Measurements from ENCODE around the gene PKP4.

Gene PKP4

DNA sequence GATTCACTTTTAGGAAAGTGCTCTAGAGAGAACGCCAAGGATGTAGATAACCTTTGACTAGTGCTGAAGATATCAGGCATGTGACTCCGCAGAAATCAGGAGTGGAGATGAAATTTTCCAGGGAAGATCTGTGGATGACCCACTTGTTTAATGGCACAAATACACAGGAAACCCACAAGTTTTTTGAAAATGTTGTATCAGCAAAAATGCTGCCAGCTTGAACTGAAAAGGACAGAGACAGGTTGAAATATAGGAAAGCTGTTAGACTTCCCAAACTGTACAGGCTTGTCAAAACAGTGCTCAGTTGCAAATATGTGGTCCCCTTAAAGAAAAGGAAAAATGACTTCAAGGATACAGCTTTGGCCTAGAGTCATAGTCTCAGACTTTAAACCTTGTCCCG, 96.5 kb downstream of the PKP4 start:
- no peak for DNase-seq

DNA sequence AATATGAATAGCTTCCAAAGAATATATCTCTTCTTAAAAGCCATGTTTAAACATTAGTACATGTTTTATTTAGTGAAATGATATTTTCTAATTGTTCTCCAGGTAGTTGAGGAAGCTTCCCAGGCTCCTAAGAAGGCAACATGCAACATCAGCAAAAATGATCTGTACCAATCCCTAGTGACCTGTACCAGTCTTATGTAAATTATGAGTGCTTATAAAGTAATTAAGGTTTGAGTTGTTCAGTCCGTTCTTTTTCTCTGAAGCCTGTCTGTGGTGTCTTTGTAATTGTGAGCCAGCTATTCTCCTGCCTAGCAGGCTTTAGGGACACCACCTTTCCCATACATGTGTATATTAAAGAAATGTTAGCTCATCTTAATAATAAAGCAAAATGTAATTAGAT, 98.2 kb downstream of the PKP4 start:
- no peak for DNase-seq

DNA sequence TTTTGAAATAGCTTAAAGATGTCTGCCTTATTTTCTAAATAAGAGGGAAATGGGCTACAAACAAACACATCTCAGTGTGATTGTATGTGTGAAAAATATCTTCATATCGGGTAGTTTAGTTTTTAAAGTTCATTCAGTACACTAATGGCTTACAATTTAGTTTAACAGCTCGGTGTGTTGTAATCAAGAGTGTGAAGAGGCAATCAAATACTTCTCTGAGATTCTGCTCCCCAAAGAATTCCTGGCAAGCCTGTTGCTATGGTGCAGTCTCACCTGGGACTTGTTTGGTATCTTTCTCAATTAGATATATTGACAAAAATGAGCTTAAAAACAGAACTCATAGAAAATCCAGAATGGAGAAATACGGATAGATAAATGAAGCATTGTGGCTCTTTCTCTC, 99.4 kb downstream of the PKP4 start:
- DNase-seq, result peak; percentile 24 to 45

DNA sequence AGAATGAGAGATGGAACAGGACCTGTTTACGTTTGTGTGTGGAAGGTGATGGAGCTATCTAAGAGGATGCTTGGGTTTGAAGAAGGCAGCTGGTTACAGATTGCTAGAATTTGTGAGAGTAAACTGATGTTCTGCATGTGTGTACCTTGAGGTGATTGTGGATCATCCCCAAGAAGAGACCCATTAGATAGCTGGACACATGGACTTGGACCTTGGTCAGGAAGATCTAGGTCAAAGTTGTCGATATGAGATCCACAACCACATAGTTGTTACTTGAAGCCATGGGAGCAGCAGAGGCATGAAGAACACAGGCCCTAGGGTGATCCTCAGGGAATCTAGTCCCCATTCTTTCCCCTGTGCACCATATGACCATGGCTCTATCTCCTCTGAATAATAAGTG, 101.0 kb downstream of the PKP4 start:
- DNase-seq, result no peak

DNA sequence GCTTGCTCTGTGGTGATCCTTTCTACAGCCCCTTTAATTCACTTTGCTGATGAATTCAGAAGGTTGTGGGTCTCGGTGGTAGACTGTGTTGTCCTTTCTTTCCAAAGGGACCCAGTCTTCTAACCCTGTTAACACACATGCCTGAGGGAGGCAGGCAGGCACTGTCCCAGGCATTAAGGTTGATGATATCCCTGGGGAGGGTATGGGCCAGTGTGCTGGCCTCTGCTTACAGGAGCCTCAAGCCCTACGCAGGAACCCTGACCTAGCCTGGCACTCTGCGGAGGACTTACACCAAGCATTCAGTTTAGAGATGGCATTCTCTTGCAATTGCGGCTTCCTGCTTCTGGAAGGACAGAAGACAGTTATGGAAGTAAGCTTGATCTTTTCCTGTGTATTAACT, 102.5 kb downstream of the PKP4 start:
- DNase-seq, result no peak

DNA sequence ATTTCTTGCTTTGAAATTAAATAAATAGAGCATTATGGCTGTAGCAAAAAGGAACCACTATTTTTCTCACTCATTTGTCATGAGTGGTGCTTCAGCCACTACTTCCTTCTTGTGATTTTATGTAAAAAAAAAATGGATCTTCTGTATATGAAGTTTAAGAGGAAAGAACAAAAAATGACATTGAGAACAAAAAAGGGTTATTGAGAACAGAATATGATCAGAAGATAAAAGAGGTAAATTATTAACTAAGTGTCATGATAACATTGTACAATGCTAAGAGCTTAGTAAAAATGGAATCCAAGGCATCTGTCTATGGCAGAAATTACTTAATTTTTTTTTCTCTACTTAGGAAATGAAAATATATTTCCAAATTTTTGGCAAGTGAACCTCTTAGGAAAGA, 103.5 kb downstream of the PKP4 start:
- no peak for DNase-seq

DNA sequence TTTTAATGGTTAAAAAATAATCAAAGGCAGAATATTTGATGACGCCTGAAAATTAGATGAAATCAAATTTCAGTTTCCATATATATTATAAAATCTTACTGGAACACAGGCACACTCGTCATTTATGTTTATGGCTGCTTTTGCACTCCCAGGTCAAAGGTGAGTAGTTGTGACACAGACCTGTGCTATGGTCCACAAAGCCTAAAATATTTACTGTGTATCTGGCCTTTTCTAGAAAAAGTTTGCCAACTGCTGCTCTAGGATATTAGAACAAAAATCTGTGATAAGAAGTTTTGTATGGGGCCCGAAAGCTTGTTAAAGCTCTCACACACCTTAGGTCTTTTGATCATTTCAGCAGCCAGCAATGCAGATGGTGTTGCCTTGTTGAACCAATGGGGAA, 104.3 kb downstream of the PKP4 start:
- DNase-seq, result no peak

DNA sequence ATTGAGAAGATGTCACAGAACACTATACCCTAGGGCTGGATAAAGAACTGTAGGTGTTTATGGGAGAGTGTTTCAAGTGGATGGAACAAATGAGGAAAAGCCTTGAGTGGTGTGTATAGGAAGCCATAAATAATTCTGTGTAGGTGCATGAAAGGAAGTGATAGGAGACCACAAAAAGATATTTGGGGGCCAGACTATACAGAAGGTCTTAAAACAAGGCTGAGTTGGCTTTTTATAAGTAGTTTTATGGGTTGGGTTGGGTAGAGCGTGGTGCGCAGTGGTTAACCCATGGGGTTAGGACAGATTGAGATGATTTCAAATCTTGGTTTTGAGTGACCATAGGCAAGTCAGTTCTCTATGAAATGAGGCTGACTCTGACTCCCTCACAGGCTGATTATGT, 110.5 kb downstream of the PKP4 start:
- no peak for DNase-seq

DNA sequence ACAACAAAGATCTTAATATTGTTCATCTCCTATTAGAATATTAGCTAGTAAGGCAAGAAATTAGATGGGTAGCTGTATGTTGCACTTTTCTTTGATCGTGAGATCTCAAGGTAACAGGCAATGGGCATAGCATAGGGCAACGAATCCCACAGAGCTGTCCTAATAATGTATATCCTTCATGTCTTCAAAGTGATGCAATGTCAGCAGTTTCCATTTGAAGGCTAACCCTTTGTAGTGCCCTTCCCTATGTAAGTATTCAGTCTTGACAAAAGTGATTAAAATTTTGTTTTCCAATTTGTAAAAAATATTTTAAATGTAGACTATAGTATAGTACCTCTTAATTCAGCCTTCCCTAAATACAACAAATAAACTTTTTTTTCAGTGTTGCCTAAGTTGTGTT, 112.5 kb downstream of the PKP4 start:
- DNase-seq, result no peak

DNA sequence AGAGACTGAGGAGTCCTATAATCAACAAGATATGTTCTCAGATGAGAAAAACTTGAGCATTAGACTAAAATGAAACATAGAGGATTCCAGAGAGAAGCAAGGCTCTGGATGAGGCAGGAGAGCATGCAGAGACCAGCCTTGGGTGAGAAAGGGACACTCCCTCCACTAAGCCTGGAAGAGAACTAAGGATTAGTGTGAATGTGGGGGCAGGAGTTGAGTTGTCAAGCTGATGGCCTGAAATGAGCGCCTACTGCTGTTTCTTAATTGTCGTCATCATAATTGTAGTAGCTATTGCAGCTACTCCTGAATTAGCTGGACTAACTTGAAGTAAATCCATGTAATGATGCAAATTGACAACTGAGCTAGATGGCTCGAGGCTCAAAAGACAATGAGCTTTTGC, 114.1 kb downstream of the PKP4 start:
- no peak for DNase-seq

DNA sequence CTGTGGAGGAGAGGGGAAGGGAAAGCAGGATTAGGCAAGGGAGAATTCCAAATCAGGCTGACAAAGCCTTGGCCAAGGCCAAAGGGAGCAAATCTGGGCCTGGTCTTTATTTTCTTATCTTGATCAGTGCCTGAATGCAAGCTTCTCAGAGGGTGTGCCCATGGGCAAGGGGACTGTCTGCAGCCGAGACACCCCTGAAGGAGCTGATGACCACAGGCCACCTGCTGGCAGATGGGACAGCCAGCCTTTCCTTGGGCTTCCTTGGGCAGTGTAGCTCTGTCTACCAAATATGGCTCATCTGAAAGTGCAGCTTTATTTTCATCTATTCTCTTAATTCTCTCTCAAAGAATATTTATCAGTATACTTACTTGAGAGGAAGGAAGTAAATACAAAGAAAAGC, 117.0 kb downstream of the PKP4 start:
- no peak for DNase-seq

DNA sequence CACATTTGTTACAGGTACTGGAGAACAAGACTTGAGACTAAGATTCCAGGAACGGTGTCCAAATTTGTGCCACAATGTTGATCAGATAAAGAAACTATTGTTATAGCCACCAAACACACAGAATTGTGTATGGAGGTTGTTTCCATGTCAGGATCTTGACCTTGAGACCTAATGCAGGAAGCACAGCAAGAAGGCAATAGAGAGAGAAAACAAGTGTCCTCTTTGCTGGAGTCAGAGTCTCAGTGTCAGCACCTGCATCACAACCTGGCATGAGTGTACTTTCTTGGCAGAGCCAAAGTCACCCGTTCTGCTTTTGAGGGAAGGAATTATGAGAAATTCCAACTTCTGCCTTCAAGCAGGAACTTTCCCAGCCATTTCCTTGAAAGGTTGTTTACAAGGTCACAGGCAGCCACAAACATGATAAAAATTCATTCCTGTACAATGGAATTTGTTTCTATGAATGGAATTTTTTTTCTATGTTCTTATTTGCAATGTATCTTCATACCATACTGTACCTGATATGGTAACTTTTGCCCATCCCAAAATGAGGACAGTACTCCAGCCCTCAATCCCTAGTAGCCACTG, 118.4 kb downstream of the PKP4 start:
- no peak for DNase-seq

DNA sequence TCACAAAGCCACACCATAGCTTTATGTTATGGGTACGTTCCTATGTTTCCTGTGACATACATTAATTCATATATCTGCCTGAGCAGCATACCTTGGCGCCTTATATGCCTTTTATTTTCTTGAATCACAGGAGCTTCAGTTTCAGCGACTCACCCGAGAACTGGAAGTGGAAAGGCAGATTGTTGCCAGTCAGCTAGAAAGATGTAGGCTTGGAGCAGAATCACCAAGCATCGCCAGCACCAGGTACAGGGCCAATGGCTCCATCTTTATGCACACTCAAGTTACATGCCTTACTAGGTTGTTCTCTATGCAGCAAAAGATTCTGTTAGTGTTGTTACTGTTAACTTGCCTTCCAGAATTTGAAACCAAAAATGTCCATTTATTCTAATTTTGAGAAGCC, 120.4 kb downstream of the PKP4 start:
- no peak for DNase-seq

DNA sequence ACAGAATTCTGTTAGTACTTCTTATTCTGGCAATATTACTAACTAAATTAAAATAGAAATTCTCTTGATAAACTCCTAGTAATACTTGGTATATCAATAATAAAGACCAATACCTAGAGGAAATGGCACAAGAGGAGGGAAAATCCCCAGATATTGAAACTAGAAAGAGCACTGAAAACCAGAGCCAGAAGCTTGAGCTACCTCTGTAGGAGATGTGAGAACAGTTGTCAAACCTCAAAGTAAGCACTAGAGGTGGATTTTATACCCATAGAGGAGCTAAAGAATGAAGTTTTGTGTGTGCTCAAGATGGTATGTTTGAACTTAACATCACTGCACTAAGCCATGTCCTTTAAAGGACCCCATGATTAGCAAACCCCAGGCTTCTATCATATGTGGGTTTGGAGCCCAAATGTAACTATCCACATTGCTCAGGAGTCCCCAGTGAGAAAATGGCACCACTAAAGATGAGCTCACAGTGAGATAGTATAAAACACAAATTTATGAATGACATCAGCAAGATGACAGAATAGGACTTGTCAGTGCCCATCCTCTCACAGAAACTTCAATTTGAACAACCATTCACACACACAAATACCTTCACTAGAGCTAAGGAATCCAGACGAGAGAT, 122.1 kb downstream of the PKP4 start:
- DNase-seq, result no peak

DNA sequence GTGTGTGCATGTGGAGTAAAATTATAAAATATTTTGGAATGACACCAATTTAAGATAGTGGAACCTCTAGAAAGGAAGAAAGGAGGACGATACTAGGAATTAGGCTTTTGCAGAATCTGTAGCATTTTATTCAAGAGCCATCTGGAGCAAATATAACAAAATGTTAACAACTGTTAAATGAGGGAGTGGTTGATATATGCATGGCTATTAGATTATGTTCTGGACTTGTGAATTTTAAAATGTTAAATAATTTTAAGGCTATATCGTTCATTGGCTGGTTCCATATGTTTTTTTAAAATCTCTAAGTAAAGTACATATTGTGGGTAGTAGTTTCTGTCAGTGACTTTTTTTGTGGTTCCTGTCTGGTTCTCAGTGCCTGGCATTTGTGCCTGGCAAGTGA, 123.2 kb downstream of the PKP4 start:
- no peak for DNase-seq

DNA sequence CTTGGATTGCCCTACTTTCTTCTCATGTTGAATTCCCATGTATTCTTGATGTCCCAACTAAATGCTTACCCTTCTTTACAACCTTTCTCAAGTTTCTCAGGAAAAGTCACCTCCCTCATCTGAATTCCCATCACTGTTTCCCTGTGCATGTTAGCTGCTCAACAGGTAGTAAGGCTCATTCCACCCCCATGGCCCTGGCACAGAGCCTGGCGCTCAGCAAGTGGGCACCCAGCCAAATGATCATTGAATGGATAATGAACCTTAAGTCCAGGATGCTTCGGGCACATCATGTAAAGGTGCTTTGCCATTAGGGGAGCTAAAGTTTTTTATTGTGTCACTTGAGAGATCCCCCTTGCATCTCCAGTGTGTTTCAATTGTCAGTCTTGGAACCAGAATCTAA, 124.0 kb downstream of the PKP4 start:
- DNase-seq, result no peak

DNA sequence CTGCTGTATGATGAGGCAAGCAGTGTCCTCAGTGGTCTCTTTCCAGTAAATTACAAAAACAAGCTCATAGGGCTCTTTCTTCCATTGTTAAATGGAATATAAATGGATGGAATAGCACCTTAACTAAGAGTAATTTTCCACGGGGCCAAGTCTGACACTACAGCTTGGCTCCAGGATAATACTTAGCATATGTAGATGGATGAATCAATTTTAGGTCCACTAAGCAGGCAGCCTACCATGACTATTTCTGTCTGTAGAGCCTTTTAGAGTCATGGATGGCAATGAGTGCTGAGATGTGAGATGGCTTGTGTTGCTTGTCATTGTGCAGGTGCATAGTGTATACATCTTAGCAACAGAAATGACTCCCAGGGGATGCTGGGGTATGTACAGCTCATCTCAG, 125.9 kb downstream of the PKP4 start:
- DNase-seq, result no peak

DNA sequence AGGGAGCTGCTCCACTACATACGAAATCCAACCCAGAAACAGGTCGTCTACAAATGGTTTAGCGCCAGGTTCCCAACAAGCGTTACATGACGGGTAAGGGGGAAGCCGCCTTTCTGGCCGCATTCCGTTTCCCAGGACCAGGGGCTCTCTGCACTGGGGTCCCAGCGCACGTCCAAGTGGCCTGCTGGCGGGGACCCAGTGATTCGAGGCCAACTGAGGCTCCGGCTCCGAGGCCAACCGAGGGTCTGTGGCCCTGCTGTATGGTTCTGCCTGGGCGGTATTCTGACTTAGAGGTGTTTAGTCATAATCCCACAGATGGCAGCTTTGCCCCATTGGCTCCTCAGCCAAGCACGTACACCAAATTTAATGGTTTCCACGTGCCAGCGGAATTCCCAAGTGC, 127.2 kb downstream of the PKP4 start:
- DNase-seq, result no peak

DNA sequence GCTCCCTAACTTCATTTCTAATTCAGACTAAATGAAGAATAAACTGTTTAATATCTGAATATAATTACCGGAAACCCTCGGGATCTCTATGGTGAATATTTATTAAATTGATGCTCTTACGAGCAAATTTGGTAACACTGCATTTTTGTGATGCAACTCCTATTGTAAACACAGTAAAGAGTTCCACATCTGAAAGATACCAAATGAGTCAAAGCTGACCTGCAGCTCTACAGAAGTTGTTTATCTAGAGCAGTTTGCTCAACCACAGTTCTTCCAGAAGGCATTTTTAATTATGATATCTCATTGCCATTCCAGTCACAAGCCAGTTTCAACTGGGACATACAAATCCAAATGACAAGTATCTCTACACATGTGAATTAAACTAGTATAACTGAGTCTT, 129.7 kb downstream of the PKP4 start:
- DNase-seq, result no peak

DNA sequence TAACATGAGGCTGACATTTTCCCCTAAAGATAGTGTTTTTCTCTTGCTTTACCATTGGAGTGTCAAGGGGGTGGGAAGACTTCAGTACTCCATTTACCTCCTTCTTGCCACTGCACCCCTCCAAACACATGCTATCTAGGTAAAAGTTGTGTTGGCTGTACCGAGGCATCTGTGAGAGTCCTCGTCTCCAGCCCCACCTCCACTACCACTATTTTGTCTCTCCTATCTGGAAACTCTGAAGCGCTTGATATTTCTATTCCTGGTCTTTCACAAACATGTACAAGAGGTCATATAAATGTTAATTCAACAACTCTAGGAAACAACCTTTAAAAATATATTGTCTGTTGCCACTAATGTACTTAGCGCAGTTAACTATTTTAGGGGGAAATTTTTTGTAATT, 132.6 kb downstream of the PKP4 start:
- no peak for DNase-seq

DNA sequence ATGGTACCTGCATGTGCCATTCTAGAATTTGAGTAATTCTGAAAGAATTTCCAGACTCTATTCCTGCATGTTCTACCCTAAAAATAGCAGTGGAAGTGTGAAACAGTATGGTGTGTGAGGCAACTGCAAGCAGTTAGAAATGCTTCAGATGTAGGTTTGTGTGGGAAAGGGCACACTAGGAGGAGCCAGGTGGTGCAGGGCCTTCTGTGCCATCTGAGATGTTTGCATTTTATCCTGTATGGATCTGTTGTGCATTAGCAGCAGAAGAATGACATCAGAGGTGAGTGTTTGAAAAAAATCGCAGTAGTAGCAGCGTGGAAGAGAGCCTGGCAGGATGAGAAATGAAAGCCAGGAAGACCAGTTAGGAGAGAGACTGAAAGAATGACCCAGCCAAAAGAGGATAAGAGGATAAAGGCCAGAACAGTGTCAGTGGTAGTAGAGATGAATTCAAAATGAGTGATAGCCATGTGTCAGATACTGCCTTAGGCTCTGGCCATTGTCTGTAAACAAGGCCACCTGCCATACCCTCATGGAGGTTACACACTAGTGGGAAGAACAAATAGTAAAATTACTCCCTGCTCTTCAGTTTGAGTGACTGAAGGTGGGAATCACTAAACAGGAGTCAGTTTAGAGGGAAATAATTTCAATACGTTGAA, 142.2 kb downstream of the PKP4 start:
- no peak for DNase-seq

DNA sequence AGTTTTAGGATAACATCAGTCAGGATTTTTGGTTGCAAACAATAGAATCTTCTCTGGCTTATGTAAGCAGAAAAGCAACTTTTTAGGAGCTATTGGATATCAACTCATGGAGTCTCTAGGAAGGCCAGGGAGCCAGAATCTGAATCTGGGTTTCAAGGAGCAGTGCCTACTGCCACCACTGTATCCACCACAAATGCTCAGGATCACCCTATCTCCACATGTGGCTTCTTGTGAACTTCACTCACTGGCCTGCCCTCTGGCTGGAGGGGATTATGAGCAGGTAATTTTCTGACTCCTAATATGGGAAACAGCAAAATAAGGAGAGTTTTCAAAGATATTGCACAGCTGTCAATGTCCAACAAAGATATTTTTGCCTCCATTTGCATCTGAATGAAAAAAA, 142.9 kb downstream of the PKP4 start:
- no peak for DNase-seq

DNA sequence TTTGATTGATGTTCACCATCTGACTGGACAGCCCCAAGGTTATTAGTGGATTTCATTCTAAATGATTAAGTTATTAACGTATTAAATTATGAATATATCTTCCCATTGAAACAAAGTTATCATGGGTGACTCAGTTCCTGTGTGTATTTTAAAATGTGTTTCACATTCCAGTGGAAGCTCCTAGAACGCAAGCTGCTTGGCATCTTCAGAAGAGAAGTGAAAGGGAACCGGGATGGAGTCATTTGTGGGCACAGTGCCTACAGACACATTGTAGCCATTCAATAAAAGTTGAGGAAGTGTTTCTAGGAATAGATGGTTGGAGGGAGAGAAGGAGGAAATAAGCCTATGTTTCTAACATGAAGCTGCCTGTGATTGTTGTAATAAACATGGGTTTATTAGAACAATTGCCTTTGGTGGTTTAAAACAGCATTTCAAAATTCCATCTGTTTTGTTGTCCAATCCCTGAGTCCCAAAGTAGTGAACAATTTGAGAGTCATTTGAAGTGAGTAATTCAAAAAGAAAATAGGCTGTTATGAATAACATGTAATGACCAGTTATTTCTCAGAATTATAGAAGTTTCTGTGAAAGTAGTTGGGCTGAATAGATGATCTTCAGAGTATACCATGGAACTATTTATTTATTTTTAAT, 143.5 kb downstream of the PKP4 start:
- no peak for DNase-seq

DNA sequence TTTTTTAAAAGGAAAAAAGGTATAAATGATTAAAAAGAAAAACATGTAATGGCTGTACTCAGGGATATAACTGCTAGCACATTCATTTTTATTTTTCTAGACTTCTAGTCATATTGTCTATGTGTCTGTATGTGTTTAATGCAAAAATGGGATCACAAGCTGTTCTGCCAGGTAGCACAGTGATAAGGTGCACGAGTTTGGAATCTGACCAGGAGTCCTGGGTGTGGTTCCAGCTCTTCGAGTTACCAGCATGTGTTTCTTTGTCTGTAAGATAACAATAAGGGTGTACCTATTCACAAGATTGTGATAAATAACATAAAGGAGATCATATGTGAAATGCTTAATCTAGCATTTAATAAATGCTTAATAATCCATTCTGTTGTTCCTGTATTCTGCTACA, 145.3 kb downstream of the PKP4 start:
- no peak for DNase-seq

DNA sequence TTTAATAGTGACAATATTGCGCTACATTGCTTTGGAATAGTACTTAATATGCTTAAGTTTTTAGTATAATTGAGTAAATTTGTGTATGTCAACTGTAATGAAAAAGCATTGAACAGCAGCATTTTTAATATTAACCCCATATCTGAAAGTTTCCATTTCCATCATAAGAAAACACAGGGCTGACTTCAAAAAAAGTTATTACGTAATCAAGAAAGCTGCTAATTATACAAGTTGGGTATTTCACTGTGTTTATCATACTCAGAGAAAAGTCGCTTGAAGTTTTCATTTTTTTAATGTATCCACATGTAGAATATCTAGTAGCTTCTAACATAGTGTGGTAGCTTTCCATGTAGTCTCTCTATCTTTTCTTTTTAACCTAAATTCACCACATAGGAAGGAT, 146.5 kb downstream of the PKP4 start:
- no peak for DNase-seq
